Caco-2 (cell line): ENCODE measurements around the gene RUNX2. TPM values are rescaled to one million over a fixed set of nuclear protein-coding genes. Genes with fewer than 3 reads are reported as not detected.

Experiments used
- BruUV-seq: library from RNA; stranded (reverse); fragments of 400-500 nt; replicated peaks from 2 replicates; lab custom pipeline; 2021; lab: Mats Ljungman, UMichigan
- CTCF ChIA-PET: fragments of 300-600 bp; sonication (Branson Sonifier 250); formaldehyde crosslinking; loops from one replicate; lab custom pipeline; 2022; ENCODE audit warnings: antibody characterized with exemption; lab: Charles Lee
- POLR2A ChIA-PET: fragments of 300-600 bp; sonication (Branson Sonifier 250); formaldehyde crosslinking; loops from one replicate; lab custom pipeline; 2022; ENCODE audit warnings: antibody characterized with exemption; lab: Charles Lee
- DNase-seq, 2 experiments: peaks; one replicate each; pipeline versions ENCODE4 v3.0.0 to v3.0.0-alpha.2; 2020 to 2022
- H3K27me3 ChIP-seq: replicated peaks from 2 replicates; pipeline ENCODE4 v1.6.0; 2011; ENCODE audit warnings: low read length; ENCODE audit not compliant: control insufficient read depth, insufficient read depth
- H3K36me3 ChIP-seq: 2 replicates; pipeline ENCODE4 v1.5.1; 2011; ENCODE audit warnings: low read length; ENCODE audit not compliant: control insufficient read depth, insufficient read depth
- H3K4me1 ChIP-seq: fragments of 250-450 bp; sonication (Bioruptor Pico); 2 replicates; pipeline ENCODE4 v1.5.1; 2020; ENCODE audit warnings: mild to moderate bottlenecking
- H3K4me3 ChIP-seq: 2 replicates; pipeline ENCODE4 v1.5.1; 2011; ENCODE audit warnings: low read depth, mild to moderate bottlenecking, control low read depth, low read length
- H3K9me3 ChIP-seq: fragments of 250-450 bp; sonication (Bioruptor Pico); 2 replicates; pipeline ENCODE4 v1.5.1; 2020; ENCODE audit warnings: mild to moderate bottlenecking, moderate library complexity
- H3K27ac Mint-ChIP-seq: one replicate; pipeline ENCODE4 v1.8.0; 2022; ENCODE audit warnings: mixed read lengths; ENCODE audit not compliant: unreplicated experiment
- H3K27me3 Mint-ChIP-seq: one replicate; pipeline ENCODE4 v1.8.0; 2022; ENCODE audit warnings: mixed read lengths; ENCODE audit not compliant: insufficient read depth, unreplicated experiment
- H3K36me3 Mint-ChIP-seq: one replicate; pipeline ENCODE4 v1.8.0; 2022; ENCODE audit warnings: mild to moderate bottlenecking, mixed read lengths; ENCODE audit not compliant: insufficient read depth, unreplicated experiment
- H3K4me1 Mint-ChIP-seq: one replicate; pipeline ENCODE4 v1.8.0; 2022; ENCODE audit warnings: low read depth, mixed read lengths; ENCODE audit not compliant: unreplicated experiment
- H3K4me3 Mint-ChIP-seq: one replicate; pipeline ENCODE4 v1.8.0; 2022; ENCODE audit warnings: mild to moderate bottlenecking, moderate library complexity, mixed read lengths; ENCODE audit not compliant: unreplicated experiment
- H3K9me3 Mint-ChIP-seq: one replicate; pipeline ENCODE4 v1.8.0; 2022; ENCODE audit warnings: mixed read lengths; ENCODE audit not compliant: unreplicated experiment
- intact Hi-C: fragments of 100-400 bp; cut with micrococcal nuclease; formaldehyde crosslinking; loops from one replicate; pipeline ENCODE4 v1.10.0; 2022; ENCODE audit not compliant: unreplicated experiment
- total RNA-seq: library from RNA; stranded (reverse); gene quantifications from 2 replicates; pipeline ENCODE4 v1.2.3, GENCODE V29; 2022
- TF ChIP-seq, protein P1 (sequence below), 2 experiments: fragments of 200-600 bp in 1 of 2; IDR thresholded peaks; 1 replicate in 1 of 2; 2 replicates in 1 of 2; pipeline versions ENCODE4 v1.5.1 to v1.8.0; 2011 to 2022; ENCODE audit warnings: antibody characterized with exemption in 1 of 2, control low read depth in 1 of 2, inconsistent platforms in 1 of 2, low read depth in 1 of 2, low read length in 1 of 2, mild to moderate bottlenecking in 1 of 2, moderate library complexity in 1 of 2; ENCODE audit not compliant: insufficient read depth in 1 of 2, severe bottlenecking in 1 of 2, unreplicated experiment in 1 of 2

The RUNX2 gene
- total RNA-seq, 1 experiment from 2014 or later = not detected

DNA sequence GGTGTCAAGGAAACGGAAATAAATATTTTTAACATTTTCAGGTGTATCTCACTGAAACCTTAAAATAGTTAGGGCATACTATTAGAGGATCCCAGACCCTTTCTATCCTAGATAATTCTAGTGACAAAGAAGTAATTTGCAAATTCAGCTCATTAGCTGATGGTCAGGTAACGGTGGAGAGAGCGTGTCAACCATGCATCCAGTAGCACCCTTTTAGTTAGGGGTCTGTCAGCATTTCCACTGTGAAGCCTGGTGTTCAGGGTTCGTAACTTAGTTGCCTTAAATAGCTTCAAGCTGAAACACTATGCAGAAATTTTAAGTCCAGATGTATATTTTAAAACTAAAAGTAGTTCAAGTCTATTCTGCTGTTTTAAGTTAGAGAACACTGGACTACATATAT is 98.1 kb downstream of the RUNX2 start:
- BruUV-seq = no TSS peak
- H3K4me1 Mint-ChIP-seq = no peaks in the 10 kb centered on the region
- POLR2A ChIA-PET = no interaction called here
- H3K27me3 Mint-ChIP-seq = peaks cover 15% of the 10 kb centered on the region
- no peaks in the 10 kb centered on the region for H3K36me3 Mint-ChIP-seq
- H3K9me3 Mint-ChIP-seq = no peaks in the 10 kb centered on the region
- TF ChIP-seq, protein P1, sequence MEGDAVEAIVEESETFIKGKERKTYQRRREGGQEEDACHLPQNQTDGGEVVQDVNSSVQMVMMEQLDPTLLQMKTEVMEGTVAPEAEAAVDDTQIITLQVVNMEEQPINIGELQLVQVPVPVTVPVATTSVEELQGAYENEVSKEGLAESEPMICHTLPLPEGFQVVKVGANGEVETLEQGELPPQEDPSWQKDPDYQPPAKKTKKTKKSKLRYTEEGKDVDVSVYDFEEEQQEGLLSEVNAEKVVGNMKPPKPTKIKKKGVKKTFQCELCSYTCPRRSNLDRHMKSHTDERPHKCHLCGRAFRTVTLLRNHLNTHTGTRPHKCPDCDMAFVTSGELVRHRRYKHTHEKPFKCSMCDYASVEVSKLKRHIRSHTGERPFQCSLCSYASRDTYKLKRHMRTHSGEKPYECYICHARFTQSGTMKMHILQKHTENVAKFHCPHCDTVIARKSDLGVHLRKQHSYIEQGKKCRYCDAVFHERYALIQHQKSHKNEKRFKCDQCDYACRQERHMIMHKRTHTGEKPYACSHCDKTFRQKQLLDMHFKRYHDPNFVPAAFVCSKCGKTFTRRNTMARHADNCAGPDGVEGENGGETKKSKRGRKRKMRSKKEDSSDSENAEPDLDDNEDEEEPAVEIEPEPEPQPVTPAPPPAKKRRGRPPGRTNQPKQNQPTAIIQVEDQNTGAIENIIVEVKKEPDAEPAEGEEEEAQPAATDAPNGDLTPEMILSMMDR (IDR thresholded peaks at IDR 0.05; ENCODE audit: insufficient read depth in 1 of 2, low read depth in 1 of 2, low read length in 1 of 2, severe bottlenecking in 1 of 2, unreplicated experiment in 1 of 2) = no peak
- H3K27ac Mint-ChIP-seq = no peak overlapping the region
- CTCF ChIA-PET = no interaction called here
- no peaks in the 10 kb centered on the region for H3K4me1 ChIP-seq
- no peak overlapping the region for H3K4me3 ChIP-seq
- no peak overlapping the region for H3K4me3 Mint-ChIP-seq
- H3K36me3 ChIP-seq = no peaks in the 10 kb centered on the region
- DNase-seq = no peak
- H3K27me3 ChIP-seq = peaks cover 4% of the 10 kb centered on the region; the same call in 1 of the 2 replicates
- H3K9me3 ChIP-seq = no peaks in the 10 kb centered on the region
- intact Hi-C loops = no loop called here

DNA sequence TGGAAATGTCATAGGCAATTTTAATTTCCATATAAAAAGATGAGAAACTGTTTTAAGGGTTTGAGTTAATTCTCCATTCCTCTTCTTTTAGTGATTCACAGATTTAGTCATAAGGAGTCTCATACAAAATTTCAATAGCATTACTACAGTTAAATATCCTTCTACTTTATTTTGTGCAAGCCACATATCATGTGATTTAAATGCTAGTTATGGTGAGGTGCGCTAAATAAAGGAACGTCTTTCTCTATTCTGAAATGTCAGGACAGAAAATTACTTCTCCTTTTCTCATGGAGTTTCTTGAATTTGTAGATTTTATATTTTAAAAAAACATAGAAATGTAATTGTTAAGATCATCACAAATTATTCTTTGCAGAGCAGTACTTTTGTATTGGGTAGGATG is 99.6 kb downstream of the RUNX2 start:
- Histone ChIP-seq H3K36me3 (no peaks in the 10 kb centered on the region), H3K4me3 (no peak overlapping the region), H3K9me3 (no peaks in the 10 kb centered on the region), H3K27me3 (0 out of 2 replicates have a peak, but pooled peaks cover 3% of the 10 kb centered on the region), H3K4me1 (no peaks in the 10 kb centered on the region)
- H3K36me3 Mint-ChIP-seq = no peaks in the 10 kb centered on the region
- H3K9me3 Mint-ChIP-seq = no peaks in the 10 kb centered on the region
- CTCF ChIA-PET = no interaction called here
- POLR2A ChIA-PET = no interaction called here
- TF ChIP-seq, protein P1 (IDR thresholded peaks at IDR 0.05; ENCODE audit: insufficient read depth in 1 of 2, low read depth in 1 of 2, low read length in 1 of 2, severe bottlenecking in 1 of 2, unreplicated experiment in 1 of 2) = no peak
- BruUV-seq = no TSS peak
- no peak overlapping the region for H3K27ac Mint-ChIP-seq
- no peak for DNase-seq
- intact Hi-C loops = no loop called here
- peaks cover 9% of the 10 kb centered on the region for H3K27me3 Mint-ChIP-seq
- H3K4me1 Mint-ChIP-seq = no peaks in the 10 kb centered on the region
- no peak overlapping the region for H3K4me3 Mint-ChIP-seq

GRCh38 chr6:45428727-45429126 is 100.6 kb downstream of the RUNX2 start:
- H3K36me3 Mint-ChIP-seq = no peaks in the 10 kb centered on the region
- Histone ChIP-seq H3K4me3 (no peak overlapping the region), H3K9me3 (no peaks in the 10 kb centered on the region), H3K4me1 (no peaks in the 10 kb centered on the region), H3K27me3 (no peaks in the 10 kb centered on the region), H3K36me3 (no peaks in the 10 kb centered on the region)
- H3K27me3 Mint-ChIP-seq = peaks cover 6% of the 10 kb centered on the region
- intact Hi-C loops = no loop called here
- TF ChIP-seq, protein P1 (IDR thresholded peaks at IDR 0.05; ENCODE audit: insufficient read depth in 1 of 2, low read depth in 1 of 2, low read length in 1 of 2, severe bottlenecking in 1 of 2, unreplicated experiment in 1 of 2) = no peak
- H3K4me3 Mint-ChIP-seq = no peak overlapping the region
- ChIA-PET POLR2A (no interaction called here), CTCF (no interaction called here)
- no peak for DNase-seq
- BruUV-seq = no TSS peak
- H3K27ac Mint-ChIP-seq = no peak overlapping the region
- no peaks in the 10 kb centered on the region for H3K9me3 Mint-ChIP-seq
- H3K4me1 Mint-ChIP-seq = no peaks in the 10 kb centered on the region
